ENCODE measurements around the gene HMCN2. TPM values are rescaled to one million over a fixed set of nuclear protein-coding genes. Genes with fewer than 3 reads are reported as not detected.

HMCN2 gene
- total RNA-seq, 1 experiment from 2014 or later: 5.6 TPM

DNA sequence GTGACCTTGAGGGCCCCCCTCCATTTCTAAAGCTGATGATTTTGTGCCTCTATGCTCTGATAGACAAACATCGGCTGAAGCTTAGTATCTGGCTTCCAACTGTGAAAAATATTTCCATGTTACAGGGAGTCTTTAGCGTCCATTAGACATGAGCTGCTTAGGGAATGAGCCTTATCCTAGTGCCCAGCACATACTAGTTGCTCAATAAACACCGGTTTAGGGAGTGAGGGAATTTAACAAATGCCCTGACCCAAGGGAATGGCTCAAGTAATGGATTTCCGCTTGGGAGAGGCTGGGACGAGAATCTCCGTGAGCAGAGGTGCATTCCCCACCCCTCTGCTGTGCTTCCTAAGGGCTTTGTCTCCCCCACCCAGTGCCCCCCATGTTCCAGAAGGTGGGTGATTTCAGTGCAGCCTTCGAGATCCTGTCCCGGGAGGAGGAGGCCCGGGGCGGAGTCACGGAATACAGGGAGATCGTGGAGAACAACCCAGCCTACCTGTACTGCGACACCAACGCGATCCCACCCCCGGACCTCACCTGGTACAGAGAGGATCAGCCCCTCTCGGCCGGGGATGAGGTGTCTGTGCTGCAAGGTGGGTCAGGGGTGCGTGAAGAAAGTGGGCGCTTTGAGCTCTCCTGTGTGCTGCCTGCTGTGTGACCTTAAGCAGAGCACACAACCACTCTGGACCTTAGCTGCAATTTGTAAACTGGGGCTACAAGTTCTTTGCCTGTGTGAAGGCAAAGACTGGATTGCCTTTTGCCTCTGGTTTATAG lies 113.5 kb downstream of the HMCN2 start (continued):
- TF ChIP-seq, protein P1, sequence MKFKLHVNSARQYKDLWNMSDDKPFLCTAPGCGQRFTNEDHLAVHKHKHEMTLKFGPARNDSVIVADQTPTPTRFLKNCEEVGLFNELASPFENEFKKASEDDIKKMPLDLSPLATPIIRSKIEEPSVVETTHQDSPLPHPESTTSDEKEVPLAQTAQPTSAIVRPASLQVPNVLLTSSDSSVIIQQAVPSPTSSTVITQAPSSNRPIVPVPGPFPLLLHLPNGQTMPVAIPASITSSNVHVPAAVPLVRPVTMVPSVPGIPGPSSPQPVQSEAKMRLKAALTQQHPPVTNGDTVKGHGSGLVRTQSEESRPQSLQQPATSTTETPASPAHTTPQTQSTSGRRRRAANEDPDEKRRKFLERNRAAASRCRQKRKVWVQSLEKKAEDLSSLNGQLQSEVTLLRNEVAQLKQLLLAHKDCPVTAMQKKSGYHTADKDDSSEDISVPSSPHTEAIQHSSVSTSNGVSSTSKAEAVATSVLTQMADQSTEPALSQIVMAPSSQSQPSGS (CRISPR knock-in tag; IDR thresholded peaks at IDR 0.05; ENCODE audit: borderline replicate concordance, low read depth): no peak
- TF ChIP-seq, protein P2, sequence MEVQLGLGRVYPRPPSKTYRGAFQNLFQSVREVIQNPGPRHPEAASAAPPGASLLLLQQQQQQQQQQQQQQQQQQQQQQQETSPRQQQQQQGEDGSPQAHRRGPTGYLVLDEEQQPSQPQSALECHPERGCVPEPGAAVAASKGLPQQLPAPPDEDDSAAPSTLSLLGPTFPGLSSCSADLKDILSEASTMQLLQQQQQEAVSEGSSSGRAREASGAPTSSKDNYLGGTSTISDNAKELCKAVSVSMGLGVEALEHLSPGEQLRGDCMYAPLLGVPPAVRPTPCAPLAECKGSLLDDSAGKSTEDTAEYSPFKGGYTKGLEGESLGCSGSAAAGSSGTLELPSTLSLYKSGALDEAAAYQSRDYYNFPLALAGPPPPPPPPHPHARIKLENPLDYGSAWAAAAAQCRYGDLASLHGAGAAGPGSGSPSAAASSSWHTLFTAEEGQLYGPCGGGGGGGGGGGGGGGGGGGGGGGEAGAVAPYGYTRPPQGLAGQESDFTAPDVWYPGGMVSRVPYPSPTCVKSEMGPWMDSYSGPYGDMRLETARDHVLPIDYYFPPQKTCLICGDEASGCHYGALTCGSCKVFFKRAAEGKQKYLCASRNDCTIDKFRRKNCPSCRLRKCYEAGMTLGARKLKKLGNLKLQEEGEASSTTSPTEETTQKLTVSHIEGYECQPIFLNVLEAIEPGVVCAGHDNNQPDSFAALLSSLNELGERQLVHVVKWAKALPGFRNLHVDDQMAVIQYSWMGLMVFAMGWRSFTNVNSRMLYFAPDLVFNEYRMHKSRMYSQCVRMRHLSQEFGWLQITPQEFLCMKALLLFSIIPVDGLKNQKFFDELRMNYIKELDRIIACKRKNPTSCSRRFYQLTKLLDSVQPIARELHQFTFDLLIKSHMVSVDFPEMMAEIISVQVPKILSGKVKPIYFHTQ (CRISPR knock-in tag; IDR thresholded peaks at IDR 0.05): no peak
- TF ChIP-seq, protein P3, sequence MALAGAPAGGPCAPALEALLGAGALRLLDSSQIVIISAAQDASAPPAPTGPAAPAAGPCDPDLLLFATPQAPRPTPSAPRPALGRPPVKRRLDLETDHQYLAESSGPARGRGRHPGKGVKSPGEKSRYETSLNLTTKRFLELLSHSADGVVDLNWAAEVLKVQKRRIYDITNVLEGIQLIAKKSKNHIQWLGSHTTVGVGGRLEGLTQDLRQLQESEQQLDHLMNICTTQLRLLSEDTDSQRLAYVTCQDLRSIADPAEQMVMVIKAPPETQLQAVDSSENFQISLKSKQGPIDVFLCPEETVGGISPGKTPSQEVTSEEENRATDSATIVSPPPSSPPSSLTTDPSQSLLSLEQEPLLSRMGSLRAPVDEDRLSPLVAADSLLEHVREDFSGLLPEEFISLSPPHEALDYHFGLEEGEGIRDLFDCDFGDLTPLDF (CRISPR knock-in tag; IDR thresholded peaks at IDR 0.05): no peak

DNA sequence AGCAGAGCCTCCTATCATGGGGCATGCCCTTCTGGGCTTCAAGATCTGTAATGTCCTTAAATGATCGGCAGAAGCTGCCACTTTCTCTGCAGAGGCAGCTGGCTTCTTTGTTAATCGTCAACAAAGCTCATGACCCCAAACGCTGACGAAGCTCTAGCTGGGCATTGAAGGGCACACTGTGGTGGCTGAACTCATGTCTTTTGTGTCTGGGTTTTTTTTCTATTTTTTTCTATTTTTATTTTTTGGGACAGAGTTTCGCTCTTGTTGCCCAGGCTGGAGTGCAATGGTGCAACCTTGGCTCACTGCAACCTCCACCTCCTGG lies 114.0 kb downstream of the HMCN2 start:
- ChIA-PET POLR2A (no interaction called here), CTCF (interaction anchor here (1.0 kb wide), 1 partner anchor 21 kb away, joined by 3 read pairs; no protein-coding TSS in a partner anchor)
- no peak overlapping the region for H3K4me3 Mint-ChIP-seq
- H3K9me3 Mint-ChIP-seq: no peaks in the 10 kb centered on the region
- H3K36me3 Mint-ChIP-seq: no peaks in the 10 kb centered on the region
- no peaks in the 10 kb centered on the region for H3K4me1 Mint-ChIP-seq
- TF ChIP-seq, protein P4, sequence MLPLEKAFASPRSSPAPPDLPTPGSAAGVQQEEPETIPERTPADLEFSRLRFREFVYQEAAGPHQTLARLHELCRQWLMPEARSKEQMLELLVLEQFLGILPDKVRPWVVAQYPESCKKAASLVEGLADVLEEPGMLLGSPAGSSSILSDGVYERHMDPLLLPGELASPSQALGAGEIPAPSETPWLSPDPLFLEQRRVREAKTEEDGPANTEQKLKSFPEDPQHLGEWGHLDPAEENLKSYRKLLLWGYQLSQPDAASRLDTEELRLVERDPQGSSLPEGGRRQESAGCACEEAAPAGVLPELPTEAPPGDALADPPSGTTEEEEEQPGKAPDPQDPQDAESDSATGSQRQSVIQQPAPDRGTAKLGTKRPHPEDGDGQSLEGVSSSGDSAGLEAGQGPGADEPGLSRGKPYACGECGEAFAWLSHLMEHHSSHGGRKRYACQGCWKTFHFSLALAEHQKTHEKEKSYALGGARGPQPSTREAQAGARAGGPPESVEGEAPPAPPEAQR (CRISPR knock-in tag; IDR thresholded peaks at IDR 0.05): no peak
- no peak overlapping the region for H3K27ac Mint-ChIP-seq
- no peaks in the 10 kb centered on the region for H3K27me3 Mint-ChIP-seq (ENCODE audit: low read depth)
- DNase-seq (ENCODE audit: low spot score) (no peak), ATAC-seq (no peak)

DNA sequence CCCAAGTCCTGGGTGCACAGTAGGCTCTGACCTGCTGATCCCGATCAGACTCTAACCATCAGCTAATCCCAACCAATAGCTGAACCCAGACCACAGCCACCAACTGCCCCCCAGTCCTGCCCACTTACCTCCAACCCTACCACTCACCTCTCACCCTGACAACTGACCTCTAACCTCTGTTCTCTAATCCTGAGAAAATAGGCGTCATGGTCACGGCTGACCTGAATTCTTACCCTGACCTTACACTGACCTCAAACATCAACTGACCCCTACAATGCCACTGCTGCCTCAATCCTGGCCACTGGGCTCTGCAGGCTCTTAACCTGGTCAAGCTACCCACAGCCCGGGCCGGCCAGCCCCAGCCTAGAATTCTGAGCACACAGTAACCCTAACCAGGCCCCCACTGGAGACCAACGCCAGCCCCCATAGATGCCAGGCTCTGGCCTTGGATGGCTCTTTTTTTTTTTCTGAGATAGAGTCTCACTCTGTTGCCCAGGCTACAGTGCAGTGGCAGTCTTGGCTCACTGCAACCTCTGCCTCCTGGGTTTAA lies 115.4 kb downstream of the HMCN2 start:
- CTCF ChIA-PET: no interaction called here
- Mint-ChIP-seq H3K4me3 (no peak overlapping the region), H3K4me1 (no peaks in the 10 kb centered on the region)

More for the DNA sequence above, 115.4 kb downstream of the HMCN2 start:
- TF ChIP-seq CREB1 (CRISPR knock-in tag; IDR thresholded peaks at IDR 0.05): no peak
- TF ChIP-seq, protein P5, sequence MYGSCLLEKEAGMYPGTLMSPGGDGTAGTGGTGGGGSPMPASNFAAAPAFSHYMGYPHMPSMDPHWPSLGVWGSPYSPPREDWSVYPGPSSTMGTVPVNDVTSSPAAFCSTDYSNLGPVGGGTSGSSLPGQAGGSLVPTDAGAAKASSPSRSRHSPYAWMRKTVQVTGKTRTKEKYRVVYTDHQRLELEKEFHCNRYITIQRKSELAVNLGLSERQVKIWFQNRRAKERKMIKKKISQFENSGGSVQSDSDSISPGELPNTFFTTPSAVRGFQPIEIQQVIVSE (CRISPR knock-in tag; IDR thresholded peaks at IDR 0.05; ENCODE audit: borderline replicate concordance): no peak
- TF ChIP-seq, protein P6, sequence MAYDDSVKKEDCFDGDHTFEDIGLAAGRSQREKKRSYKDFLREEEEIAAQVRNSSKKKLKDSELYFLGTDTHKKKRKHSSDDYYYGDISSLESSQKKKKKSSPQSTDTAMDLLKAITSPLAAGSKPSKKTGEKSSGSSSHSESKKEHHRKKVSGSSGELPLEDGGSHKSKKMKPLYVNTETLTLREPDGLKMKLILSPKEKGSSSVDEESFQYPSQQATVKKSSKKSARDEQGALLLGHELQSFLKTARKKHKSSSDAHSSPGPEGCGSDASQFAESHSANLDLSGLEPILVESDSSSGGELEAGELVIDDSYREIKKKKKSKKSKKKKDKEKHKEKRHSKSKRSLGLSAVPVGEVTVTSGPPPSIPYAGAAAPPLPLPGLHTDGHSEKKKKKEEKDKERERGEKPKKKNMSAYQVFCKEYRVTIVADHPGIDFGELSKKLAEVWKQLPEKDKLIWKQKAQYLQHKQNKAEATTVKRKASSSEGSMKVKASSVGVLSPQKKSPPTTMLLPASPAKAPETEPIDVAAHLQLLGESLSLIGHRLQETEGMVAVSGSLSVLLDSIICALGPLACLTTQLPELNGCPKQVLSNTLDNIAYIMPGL (CRISPR knock-in tag; IDR thresholded peaks at IDR 0.05): no peak
- TF ChIP-seq HMGA2 (CRISPR knock-in tag; IDR thresholded peaks at IDR 0.05): no peak
- no peak for TF ChIP-seq SMAD3 (CRISPR knock-in tag; IDR thresholded peaks at IDR 0.05; ENCODE audit: borderline replicate concordance)
- TF ChIP-seq GRHL2 (CRISPR knock-in tag; IDR thresholded peaks at IDR 0.05; ENCODE audit: insufficient replicate concordance, severe bottlenecking): no peak
- no peak for TF ChIP-seq ZBTB21 (CRISPR knock-in tag; IDR thresholded peaks at IDR 0.05; ENCODE audit: borderline replicate concordance)
- TF ChIP-seq ZNF423 (CRISPR knock-in tag; IDR thresholded peaks at IDR 0.05): no peak
- Mint-ChIP-seq H3K9me3 (no peaks in the 10 kb centered on the region), H3K27ac (peak overlapping the region; percentile 8), H3K27me3 (ENCODE audit: low read depth) (no peaks in the 10 kb centered on the region), H3K36me3 (no peaks in the 10 kb centered on the region)
- POLR2A ChIA-PET: no interaction called here
- no peak for ATAC-seq
- DNase-seq (ENCODE audit: low spot score): no peak

Measured in WTC11 (cell line).